NCI-H460 (cell line): ENCODE results near the gene ITM2C. TPM values are rescaled to one million over a fixed set of nuclear protein-coding genes. Genes with fewer than 3 reads are reported as not detected.
A peak's percentile ranks its signal among the peaks of the same experiment; 100 is the strongest.

Experiments used
- DNase-seq: peaks from one replicate; pipeline ENCODE4 v3.0.0-alpha.2; 2016; ENCODE audit warnings: low read depth; ENCODE audit errors: extremely low read depth
- total RNA-seq: library from RNA; depleted of rRNA; stranded (reverse); fragments of >200 nt; shearing (Covaris generic); gene quantifications from 2 replicates; pipeline ENCODE4 v1.2.3, GENCODE V29; 2014

ITM2C gene
- total RNA-seq, 1 experiment from 2014 or later: 38.1 TPM

DNA sequence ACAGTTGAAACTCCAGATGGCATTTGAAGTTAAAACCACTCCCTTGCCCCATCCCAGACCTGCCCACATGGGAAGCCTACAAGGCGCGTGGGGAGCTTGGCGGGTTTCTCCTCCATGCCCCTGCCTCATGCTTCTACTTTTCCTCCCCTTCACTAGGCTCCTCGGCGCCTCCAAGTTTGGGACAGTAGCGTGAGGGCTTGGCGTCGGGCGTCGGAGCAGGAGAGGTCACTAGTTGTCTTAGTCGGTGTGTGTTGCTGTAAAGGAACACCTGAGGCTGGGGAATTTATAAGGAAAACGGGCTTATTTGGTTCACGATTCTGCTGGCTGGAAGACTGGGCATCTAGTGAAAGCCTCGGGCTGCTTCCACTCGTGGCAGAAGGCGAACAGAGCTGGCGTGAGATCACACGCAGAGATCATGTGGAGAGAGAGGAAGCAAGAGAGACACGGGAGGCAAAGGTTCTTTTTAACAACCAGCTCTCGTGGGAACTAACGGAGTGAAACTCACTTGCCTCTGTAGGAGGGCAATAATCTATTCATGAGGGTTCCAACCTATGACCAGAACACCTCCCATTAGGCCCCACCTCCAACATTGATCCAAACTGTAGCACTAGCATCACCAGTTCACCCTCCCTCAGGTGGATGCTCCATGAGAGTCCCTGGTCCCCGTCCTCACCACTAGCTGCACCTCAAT, 25.3 kb downstream of the ITM2C start:
- DNase-seq: no peak

DNA sequence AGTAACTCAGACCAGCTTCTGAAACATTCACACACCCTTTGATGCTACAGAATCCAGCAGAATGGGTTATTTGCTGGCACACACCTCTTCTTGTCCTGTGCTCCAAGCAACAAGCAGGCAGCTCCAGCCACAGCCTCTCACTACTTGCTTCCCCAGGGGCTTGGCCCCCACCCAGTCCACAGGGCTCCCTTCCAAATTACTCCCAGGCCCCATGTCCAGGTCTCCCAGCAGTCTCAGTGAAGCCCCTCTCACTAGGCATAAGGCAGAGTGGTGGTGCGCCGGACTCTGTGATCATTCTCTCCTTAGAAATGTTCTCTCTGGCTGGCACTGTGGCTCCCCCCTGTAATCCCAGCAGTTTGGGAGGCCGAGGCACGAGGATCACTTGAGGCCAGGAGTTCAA, 25.9 kb downstream of the ITM2C start:
- no peak for DNase-seq

DNA sequence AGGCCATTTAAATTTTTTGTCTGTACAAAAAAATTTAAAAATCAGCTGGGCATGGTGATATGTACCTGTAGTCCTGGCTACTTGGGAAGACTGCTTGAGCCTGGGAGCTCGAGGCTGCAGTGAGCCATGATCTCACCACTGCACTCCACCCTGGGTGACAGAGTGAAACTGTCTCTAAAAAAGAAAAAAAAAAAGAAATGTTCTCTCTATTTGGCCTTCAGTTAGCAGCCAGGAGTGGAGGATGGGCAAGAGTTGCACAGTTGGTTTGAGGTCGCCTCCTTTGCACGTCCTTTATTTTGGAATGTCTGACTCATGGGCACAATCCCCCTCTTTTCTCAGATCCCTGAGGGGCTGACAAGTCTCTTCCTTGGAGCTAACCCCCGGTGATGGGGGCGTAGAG, 26.3 kb downstream of the ITM2C start:
- no peak for DNase-seq

DNA sequence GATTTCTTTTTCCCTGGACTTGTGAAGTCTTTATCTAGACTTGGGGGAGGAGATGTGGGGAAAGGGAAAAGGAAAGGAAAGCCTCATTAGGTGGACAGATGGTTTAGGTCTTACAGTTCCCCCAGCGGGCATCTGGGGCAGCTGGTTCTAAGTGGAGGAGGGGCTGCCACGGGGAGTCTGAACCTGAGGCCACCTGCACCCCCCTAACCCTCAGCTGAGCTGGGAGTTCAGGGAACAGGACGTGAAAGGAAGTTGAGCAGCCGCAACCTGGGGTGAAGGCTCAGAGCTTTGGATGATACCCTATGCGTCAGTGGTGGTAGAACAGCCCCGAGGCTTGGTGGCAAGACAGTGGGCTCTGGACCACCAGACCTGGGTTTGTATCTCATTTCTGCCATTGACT, 26.8 kb downstream of the ITM2C start:
- no peak for DNase-seq

DNA sequence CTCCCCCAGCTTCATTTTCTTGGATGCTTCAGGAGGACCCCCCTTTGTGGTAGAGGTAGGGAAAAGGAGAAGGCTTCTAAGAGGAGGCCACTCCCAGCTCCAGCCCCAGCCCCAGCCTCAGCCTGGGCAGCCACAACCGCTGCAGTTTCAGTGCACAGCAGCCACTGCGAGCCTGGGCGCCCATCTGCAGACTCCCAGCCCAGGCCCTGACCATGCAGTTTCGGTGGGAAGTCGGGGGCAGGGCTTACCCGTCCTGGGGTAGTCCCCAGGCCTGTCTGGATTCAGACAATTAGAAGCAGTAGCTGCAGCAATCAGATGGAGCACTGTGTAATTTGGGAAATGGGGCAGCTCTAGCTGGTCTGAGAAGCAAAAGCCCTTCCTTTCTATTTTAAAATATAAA, 28.6 kb downstream of the ITM2C start:
- DNase-seq: no peak

DNA sequence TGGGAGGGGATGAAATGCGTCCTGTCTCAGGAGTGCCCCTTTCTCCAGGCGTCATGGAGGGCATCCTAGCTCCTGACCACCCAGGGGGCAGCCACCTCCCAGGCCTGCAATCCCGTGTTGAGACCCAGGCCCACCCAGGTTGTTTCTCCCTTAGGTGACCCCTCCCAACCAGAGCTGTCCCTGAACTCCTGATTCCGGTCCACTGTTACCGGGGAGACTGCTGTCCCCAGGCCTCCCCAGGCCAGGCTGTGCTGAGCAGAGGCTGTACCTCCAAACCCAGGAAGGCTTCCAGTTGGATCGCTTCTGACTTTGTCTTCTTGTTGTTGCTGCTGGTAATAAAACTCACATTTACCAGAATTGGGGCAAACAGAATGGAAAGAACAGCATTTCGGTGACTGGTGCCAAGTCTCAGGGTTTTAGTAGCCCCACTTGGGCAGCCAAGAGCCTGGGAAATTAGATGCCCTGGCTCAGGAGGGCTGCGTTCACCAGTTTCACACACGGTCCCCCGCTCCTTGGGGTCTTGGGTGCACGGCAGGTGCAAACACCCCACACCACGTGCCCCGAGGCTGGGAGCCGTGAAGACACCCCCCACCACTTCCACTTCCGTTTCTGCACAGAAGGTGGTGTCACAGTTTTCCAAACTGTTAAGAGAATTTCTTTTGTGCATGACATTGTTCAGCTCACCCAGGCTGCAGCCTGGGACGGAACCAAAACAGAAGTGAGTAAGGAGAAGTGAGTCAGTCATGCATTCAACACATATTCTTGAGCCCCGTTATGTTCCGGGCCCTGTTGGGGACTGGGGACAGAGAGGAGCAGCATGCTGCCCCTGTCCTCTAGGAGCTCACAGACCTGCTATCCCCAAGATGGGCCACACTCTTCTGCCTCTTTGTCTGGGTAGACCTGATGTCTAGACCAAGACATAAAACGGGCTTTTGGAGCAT, 29.4 kb downstream of the ITM2C start:
- DNase-seq: no peak

DNA sequence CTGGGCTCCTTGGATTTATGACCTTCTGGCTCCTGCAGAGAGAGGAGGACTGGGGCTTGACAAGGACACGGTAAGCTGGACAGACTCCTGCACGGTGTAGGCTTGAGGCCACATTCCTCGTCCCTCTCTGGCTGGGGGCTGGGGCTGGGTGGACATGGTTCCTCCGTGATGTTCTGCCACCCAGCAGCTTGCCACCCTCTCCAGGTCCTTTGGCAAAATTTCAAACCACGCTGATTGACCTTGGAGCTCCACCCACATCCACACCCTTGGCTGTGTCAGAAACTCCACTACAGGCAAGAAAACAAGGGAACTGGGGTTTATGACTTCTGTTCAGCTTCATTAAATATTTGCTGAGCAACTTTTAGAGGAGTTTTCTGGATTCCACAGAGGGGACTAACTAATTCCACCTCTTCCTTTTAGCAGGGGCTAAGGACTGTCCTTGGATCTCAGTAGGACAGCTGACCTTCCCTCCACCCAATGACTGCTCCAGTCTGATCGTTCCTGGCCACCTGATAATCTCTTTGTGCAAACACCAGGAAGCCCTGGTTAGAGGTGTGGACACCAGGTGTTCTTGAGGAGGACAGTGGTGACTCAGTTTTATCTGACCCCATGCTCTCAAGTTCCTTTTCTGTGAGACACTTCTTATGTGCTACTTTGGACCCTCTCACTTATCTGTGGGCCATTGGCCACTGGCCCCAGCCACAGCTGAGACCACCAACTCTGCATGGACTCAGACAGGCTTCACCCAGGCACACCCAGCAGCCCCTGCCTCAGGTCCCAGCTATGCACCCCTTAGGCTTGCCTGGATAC, 31.0 kb downstream of the ITM2C start:
- DNase-seq: no peak

DNA sequence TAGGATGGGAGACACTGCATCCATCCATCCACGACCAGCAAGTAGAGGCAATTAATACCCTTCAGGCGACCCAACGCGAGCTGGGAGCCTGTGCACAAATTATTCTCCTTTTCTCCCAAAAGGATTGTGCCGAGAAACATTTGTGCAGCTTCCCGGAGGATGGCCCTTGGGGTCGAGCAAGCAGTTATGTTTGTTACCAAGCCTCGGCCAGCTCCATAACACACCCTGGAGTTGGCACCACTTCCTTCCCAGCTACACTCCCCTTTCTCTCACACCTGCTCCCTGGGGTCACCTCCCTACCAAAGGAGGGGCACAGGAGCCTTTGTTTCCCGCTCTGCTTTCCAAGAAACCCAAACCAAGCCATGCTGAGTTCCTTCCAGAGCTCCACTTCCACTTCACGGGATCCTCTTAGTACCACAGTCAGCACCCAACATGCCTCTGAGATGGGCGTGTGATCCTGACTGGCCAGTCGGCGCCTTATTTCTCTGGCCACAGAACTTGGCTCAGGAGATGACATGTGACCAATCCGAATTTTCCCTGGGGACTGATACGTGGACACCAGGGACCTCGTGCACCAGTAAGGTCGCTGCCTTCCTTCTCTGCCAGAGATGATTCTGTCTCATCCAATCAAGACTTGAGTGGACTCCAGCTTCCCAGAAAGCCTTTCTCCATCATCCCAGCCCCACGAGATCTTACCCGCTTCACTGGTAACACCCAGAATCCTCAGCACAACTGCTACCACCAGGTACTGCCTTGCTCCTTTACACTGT, 31.8 kb downstream of the ITM2C start:
- DNase-seq: no peak

DNA sequence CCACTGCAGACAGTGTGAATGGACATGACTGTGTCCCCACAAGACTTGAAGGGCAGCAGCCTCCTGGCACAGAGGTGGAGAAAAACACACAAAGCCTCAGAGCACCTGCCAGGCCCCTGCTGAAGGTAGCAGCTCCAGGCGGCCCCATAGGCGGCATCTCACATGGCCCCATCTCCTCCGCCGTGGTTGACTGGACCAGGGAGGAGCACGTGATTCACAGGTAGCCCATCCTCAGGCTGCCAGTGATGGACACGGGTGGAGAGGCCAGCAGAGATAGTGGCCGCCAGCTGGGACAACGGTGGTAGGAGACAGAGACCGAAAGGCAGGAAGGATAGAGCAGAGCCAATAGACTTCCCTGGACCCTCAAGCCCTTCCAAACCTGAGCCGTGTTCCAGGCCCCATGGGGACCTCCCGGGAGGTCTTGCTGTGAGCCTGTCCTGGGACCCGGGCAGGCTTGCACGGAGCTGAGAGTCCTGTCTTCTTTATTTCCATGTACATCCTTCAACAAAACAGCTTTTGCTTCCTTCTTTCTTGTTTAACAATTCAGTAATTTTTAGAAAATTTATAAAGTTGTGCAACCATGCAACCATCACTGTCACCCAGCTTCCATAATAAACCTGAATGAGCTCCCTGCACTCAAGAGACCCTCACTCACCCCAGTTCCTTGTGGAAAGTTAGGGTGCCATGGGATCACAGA, 33.4 kb downstream of the ITM2C start:
- DNase-seq: no peak

DNA sequence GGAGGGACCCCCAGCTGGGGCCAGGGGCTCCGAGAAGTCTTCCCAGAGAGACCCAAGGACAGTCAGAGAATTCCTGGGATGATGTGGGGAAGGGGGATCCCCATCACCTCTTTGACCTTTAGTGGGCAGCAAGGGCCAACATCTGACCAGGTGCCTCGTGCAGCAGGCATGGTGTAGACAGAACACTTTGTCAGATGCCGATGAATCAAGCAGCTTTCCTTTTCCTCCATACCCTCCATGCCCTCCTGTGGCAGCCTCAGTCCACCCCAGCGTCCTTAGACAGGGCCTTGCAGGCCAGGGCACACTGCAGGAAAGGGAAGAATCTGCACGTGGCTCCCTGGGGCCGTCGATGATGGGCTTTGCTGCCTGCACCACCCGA, 34.0 kb downstream of the ITM2C start:
- no peak for DNase-seq

DNA sequence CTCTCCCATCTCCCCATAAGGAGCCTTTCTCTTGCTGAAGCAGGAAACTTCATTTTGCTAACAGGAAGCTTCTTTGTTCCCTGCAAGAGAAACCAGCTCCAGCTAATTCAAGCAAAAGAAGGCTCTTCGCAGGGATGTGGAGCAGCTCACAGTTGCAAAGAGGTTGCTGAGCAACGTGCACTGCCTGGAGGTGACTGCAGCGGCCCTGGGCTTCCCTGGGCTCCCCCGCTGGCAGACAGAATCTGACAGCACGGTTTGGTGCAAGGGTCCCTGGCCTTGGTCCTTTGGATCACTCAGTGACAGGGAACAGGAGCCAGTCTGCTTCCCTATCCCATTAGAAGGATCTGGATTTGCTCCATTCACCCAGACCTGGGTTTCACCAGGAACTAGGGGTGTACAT, 34.5 kb downstream of the ITM2C start:
- no peak for DNase-seq

DNA sequence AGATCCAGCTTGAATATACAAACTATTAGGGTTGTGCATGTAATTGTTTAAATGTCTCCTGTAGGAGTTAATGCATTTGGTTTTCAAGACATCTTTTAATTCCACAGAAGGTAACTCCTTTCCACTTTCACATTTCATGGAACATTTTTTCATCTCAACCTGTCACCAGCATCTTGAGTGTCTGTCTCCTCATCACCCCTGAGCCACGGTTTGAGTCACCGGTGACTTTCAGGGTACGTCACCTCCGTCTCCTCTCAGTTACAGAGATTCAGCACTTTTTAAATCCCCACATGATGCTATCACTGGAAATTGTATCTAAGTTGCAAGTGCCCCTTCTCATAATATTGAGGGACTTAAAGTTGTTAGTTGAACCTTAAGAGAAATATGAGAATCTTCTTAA, 35.0 kb downstream of the ITM2C start:
- DNase-seq: no peak

DNA sequence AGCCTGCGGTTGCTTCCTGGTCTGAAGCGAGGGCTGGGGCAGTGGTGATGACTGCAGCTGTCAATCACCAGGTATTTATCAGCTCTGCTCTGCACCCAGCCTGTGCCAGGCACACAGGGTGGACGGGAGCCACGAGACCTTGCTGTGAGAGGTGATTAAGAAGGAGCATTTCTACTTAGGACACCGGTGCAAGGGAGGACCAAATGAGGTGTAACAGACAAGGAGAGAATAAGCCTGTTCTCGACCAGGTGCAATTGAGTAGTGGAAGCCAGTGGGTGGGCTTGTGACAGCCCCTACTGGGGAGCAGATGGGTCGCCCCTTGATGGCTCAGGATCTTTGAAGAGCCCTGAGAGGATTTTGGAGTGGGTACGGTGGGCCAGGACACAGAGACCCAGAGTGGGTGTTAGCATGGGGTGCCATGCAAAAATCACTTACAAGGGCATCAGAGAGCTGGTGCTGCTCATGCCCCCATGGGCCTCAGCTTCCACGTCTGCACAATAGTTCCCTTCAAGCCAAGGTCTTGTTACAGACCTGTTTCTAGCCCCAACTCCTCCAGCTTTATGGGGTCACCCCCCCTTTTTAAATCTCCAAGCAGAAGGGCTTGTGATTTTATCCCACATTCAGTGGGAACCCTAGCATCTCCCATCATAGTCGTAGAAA, 35.7 kb downstream of the ITM2C start:
- DNase-seq: no peak

DNA sequence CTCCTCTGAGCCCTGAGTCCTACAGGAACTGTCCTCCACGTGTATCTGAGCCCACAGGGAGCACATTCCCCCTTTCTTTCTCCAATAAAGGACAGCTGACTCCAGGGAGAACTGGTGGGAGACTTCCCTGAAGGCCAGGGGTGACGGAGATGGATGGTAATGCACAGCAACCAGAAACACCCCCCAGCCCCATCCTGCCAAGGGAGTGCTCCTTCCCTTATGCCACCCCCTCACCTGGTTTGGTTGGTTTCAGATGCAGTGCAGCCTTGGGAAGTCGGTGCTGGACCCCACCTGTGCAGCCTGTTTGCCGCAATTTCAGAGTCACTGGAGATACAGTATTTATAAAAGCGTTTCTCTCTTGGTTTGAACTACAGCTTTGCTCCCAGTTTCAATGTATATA, 36.3 kb downstream of the ITM2C start:
- DNase-seq: no peak

DNA sequence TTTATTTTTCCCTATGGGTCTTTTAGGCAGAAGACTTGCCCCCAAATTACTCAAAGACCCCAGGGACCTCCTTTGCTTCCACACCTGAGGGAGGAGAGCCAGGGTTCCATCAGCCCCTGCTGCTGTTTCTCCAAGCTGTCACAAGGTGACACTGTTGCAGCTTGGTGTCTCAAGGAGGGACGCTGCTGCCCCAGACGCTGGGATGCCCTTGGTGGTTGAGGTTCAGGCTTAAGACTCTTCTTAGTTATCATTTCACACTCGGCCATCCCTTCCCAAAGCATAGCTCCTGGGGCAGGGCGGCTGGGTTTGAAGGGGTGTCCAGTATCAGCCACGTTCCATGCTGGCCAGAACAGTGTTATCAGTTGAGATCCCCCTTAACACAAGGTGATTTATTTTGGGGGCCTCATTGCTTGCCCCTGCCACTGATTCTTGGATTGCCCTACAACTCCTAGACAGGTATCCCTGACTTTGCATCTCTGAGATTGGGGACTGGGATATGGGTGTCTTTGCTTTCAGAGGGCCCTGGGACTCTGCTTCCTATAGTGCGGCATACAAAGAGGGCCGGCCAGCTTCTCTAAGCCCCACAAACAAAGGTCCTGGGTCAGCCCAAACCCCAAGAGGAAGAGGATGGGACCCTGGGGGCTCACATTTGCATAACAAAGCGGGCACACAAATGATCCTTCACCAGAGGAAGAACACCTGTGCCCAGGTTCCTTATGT, 37.6 kb downstream of the ITM2C start:
- DNase-seq: peak; percentile 63

DNA sequence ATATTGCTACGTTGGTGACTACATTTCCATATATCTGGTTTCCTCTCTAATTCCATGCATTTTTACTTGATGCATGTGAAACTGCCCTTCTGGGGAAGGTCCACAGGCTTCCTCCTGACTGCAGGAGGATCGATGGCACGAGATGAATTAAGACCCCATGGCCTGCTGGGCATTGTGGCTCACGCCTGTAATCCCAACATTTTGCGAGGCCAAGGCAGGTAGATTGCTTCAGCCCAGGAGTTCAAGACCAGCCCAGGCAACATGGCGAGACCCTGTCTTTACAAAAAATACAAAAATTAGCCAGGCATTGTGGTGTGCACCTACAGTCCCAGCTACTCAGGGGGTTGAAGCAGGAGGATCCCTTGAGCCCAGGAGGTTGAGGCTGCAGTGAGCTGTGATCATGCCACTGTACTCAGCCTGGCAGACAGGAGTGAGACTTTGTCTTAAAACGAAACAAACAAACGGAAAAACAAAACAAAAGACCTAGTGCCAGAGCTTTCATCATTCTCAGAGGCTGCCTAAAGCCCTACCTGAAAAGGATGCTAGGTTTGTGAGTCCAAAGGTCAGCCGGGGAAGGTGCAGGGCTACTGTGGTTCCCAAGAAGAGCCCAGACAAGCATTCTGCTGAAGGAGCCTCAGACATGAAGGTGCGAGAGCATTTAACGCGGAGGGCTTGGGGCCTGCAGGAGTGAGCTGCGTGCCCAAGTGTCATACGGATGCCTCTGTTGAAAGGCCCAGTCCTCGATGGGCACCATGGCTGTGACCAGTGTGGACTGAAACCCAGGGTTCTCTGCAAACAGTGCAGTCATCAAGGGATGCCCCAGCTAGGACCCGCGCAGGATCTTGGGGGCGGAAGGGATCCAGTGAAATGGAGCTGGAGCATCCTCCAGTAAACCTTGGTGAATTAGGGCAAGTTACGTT, 38.7 kb downstream of the ITM2C start:
- DNase-seq: no peak

DNA sequence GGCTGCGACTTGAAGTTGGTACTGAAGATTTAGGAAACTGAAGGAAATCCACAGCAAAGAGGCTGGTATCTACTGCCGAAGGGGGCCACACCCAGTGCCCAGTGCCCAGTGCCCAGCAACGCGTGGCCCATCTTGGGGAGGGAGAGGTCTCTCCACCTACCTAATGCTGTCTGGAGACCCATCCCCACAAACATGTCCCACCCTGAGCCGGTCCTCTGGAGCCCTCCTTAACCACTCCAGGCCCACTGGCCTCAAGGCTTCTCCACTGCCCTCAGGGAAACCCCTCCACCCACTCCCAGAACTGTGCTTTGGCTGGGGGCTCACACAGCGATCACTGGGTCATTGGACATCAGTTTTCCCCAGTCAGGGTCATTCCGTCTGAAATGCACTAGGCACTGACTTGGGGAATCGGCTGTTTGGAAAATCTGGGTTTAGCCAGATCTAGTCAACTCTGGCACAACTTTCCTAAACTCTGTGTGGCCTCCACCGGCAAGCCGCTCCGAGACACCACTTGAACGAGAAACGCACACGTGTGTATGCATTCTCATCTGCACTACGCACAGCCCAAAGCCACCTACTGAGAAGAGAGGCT, 40.2 kb downstream of the ITM2C start:
- DNase-seq: no peak
